Measurements from ENCODE around the gene ACOT7.

Gene ACOT7

GRCh38 chr1:6338695-6339094, 54.9 kb downstream of the ACOT7 start:
- DNase-seq, result no peak

GRCh38 chr1:6336776-6337622, 56.6 kb downstream of the ACOT7 start:
- DNase-seq, result no peak

- no peak for DNase-seq
Observed at GRCh38 chr1:6334261-6334993, 59.1 kb downstream of the ACOT7 start.

- DNase-seq, result no peak
Observed at GRCh38 chr1:6332821-6333220, 60.7 kb downstream of the ACOT7 start.

GRCh38 chr1:6331543-6332273, 61.9 kb downstream of the ACOT7 start:
- DNase-seq, result no peak

- DNase-seq, result no peak
Observed at GRCh38 chr1:6330410-6330911, 63.1 kb downstream of the ACOT7 start.

- no peak for DNase-seq
Observed at GRCh38 chr1:6329851-6330250, 63.7 kb downstream of the ACOT7 start.

- no peak for DNase-seq
Observed at GRCh38 chr1:6329396-6329795, 64.2 kb downstream of the ACOT7 start.

GRCh38 chr1:6328696-6329095, 64.9 kb downstream of the ACOT7 start:
- DNase-seq, result no peak

- no peak for DNase-seq
Observed at GRCh38 chr1:6328091-6328490, 65.5 kb downstream of the ACOT7 start.

GRCh38 chr1:6325482-6325881, 68.1 kb downstream of the ACOT7 start:
- DNase-seq, result no peak

GRCh38 chr1:6322161-6322560, 71.4 kb downstream of the ACOT7 start:
- no peak for DNase-seq

GRCh38 chr1:6321205-6321604, 72.4 kb downstream of the ACOT7 start:
- no peak for DNase-seq

GRCh38 chr1:6317098-6317760, 76.3 kb downstream of the ACOT7 start:
- DNase-seq, result no peak

GRCh38 chr1:6316240-6317097, 77.1 kb downstream of the ACOT7 start:
- no peak for DNase-seq

GRCh38 chr1:6314503-6314902, 79.1 kb downstream of the ACOT7 start:
- DNase-seq, result no peak

GRCh38 chr1:6313393-6314200, 80.0 kb downstream of the ACOT7 start:
- no peak for DNase-seq

- no peak for DNase-seq
Observed at GRCh38 chr1:6310116-6310848, 83.3 kb downstream of the ACOT7 start.

GRCh38 chr1:6309564-6309963, 84.0 kb downstream of the ACOT7 start:
- DNase-seq, result no peak

GRCh38 chr1:6308449-6308848, 85.1 kb downstream of the ACOT7 start:
- no peak for DNase-seq
